ENCODE measurements around the gene SPTBN4.
"Not testable (repeated sequence)": the region's sequence is repeated elsewhere in the genome, so short reads cannot be mapped to it uniquely, and the experiment has no call there.

Gene SPTBN4

GRCh38 chr19:40553885-40554857 is 87.4 kb downstream of the SPTBN4 start:
- Mint-ChIP-seq H3K27ac (no peak overlapping the region), H3K4me3 (no peak overlapping the region), H3K27me3 (ENCODE audit: low read depth) (peaks cover 46% of the 10 kb centered on the region), H3K9me3 (no peaks in the 10 kb centered on the region), H3K4me1 (ENCODE audit: low read depth) (peaks cover 3% of the 10 kb centered on the region), H3K36me3 (ENCODE audit: low read depth) (no peaks in the 10 kb centered on the region)
- no peak for DNase-seq (ENCODE audit: low spot score)

DNA sequence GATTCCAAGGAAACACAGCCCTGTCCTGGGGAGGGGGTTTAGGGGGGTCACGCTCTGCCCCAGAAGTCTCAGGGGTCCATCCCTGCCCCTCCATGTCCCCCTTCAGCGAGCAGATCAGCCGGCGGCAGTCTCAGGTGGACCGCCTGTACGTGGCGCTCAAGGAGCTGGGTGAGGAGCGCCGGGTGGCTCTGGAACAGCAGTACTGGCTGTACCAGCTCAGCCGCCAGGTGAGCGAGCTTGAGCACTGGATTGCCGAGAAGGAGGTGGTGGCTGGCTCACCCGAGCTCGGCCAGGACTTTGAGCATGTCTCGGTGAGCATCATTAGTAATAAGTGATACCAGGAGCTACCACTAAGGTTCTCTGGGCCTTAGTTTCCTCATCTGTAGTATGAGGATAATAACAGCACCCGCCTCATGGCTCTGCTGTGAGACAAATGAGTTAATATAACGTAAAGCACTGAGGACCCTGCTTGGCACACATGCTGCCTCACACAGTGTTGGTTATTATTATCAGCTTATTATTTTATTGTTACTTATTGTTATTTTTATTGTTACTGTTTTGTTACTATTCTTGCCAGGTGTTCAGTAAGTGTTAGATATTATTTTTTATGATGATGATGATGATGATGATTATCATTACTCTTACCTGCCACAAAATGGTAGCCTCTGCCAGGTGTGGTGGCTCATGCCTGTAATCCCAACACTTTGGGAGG is 89.3 kb downstream of the SPTBN4 start:
- Mint-ChIP-seq H3K27me3 (ENCODE audit: low read depth) (peaks cover 37% of the 10 kb centered on the region), H3K4me1 (ENCODE audit: low read depth) (no peaks in the 10 kb centered on the region), H3K4me3 (no peak overlapping the region), H3K27ac (no peak overlapping the region), H3K36me3 (ENCODE audit: low read depth) (no peaks in the 10 kb centered on the region), H3K9me3 (no peaks in the 10 kb centered on the region)
- no peak for DNase-seq (ENCODE audit: low spot score)

DNA sequence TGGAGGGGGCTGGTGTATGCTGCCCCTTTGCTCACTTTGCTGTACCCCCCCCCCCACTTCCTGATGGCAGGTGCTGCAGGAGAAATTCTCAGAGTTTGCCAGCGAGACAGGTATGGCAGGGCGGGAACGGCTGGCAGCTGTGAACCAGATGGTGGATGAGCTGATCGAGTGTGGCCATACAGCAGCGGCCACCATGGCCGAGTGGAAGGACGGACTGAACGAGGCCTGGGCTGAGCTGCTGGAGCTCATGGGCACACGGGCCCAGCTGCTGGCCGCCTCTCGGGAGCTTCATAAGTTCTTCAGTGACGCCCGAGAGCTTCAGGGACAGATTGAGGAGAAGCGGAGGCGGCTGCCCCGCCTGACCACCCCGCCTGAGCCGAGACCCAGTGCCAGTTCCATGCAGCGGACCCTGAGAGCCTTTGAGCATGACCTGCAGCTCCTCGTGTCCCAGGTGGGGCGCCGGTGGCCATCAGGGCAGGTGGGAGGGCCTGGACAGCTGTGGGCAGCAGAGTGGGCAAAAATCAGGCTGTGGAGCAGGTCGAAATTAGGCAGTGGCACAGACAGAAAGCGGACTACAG is 90.2 kb downstream of the SPTBN4 start:
- Mint-ChIP-seq H3K4me3 (no peak overlapping the region), H3K27ac (no peak overlapping the region), H3K36me3 (ENCODE audit: low read depth) (no peaks in the 10 kb centered on the region), H3K4me1 (ENCODE audit: low read depth) (no peaks in the 10 kb centered on the region), H3K27me3 (ENCODE audit: low read depth) (peaks cover 38% of the 10 kb centered on the region), H3K9me3 (no peaks in the 10 kb centered on the region)
- no peak for DNase-seq (ENCODE audit: low spot score)

GRCh38 chr19:40559394-40559793 is 92.6 kb downstream of the SPTBN4 start:
- Mint-ChIP-seq H3K36me3 (ENCODE audit: low read depth) (no peaks in the 10 kb centered on the region), H3K4me1 (ENCODE audit: low read depth) (no peaks in the 10 kb centered on the region), H3K9me3 (no peaks in the 10 kb centered on the region), H3K4me3 (no peak overlapping the region), H3K27me3 (ENCODE audit: low read depth) (peaks cover 23% of the 10 kb centered on the region), H3K27ac (no peak overlapping the region)
- no peak for DNase-seq (ENCODE audit: low spot score)

DNA sequence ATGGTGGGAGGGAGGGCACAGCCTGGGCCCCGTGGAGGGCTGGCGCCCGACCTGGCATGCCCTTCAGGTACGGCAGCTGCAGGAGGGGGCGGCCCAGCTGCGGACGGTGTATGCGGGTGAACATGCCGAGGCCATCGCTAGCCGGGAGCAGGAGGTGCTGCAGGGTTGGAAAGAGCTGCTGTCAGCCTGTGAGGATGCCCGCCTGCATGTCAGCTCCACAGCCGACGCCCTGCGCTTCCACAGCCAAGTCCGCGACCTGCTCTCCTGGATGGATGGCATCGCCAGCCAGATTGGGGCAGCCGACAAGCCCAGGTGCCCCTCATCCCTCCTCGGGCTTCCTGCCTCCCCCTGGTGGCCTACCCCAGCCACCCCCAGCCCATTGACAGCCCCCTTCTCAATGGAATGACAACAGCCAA is 93.3 kb downstream of the SPTBN4 start:
- H3K27me3 Mint-ChIP-seq (ENCODE audit: low read depth): peaks cover 16% of the 10 kb centered on the region
- no peaks in the 10 kb centered on the region for H3K4me1 Mint-ChIP-seq (ENCODE audit: low read depth)
- H3K27ac Mint-ChIP-seq: no peak overlapping the region
- no peak overlapping the region for H3K4me3 Mint-ChIP-seq
- no peaks in the 10 kb centered on the region for H3K9me3 Mint-ChIP-seq
- no peaks in the 10 kb centered on the region for H3K36me3 Mint-ChIP-seq (ENCODE audit: low read depth)
- no peak for DNase-seq (ENCODE audit: low spot score)

DNA sequence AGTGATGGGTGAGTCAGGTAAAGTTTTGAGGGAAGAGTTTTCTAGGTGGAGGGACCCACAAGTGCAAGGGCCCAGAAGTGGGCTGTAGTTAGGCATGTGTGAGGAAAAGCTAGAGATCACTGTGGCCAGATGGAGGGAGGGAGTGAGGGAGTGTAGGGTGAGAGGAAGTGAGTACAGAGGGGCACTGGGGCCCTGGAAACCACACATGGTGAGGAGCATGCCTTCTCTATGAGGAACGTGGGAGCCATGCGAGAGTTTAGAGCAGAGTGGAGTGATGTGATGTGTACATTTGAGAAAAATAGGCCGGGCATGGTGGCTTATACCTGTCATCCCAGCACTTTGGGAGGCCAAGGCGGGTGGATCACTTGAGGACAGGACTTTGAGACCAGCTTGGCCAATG is 95.1 kb downstream of the SPTBN4 start:
- Mint-ChIP-seq H3K4me3 (no peak overlapping the region), H3K4me1 (ENCODE audit: low read depth) (no peaks in the 10 kb centered on the region), H3K9me3 (no peaks in the 10 kb centered on the region), H3K27ac (no peak overlapping the region), H3K36me3 (ENCODE audit: low read depth) (no peaks in the 10 kb centered on the region), H3K27me3 (ENCODE audit: low read depth) (peaks cover 17% of the 10 kb centered on the region)
- DNase-seq (ENCODE audit: low spot score): no peak

DNA sequence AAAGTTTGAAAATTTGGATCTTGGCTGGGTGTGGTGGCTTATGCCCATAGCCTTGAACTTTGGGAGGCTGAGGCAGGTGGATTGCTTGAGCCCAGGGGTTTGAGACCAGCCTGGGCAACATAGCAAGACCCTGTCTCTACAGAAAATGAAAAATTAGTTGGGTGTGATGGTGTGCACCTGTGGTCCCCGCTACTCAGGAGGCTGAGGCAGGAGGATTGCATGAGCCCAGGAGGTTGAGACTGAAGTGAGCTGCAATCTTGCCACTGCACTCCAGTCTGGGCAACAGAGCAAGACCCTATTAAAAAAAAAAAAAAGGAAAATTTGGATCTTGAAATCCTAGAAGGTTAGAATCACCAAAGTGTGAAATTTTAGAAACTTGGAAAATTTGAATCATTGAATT is 97.7 kb downstream of the SPTBN4 start:
- not testable (repeated sequence) for H3K36me3 Mint-ChIP-seq (ENCODE audit: low read depth); H3K4me1 Mint-ChIP-seq (ENCODE audit: low read depth); DNase-seq (ENCODE audit: low spot score); H3K27ac Mint-ChIP-seq; H3K4me3 Mint-ChIP-seq; H3K9me3 Mint-ChIP-seq
- peaks cover 37% of the 10 kb centered on the region for H3K27me3 Mint-ChIP-seq (ENCODE audit: low read depth)

DNA sequence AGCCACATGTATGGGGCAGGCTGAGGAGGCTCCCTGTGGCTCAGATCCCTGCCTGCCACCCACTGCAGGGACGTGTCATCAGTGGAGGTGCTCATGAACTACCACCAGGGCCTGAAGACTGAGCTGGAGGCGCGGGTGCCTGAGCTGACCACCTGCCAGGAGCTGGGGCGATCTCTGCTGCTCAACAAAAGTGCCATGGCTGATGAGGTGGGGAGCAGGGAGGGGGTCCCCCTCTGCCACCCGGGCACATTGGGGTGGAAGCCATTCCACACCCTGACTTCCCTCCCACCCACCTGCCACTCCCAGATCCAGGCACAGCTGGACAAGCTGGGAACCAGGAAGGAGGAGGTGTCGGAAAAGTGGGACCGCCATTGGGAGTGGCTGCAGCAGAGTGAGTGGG is 98.6 kb downstream of the SPTBN4 start:
- Mint-ChIP-seq H3K4me1 (ENCODE audit: low read depth) (peaks cover 6% of the 10 kb centered on the region), H3K36me3 (ENCODE audit: low read depth) (no peaks in the 10 kb centered on the region), H3K9me3 (no peaks in the 10 kb centered on the region), H3K4me3 (no peak overlapping the region), H3K27ac (no peak overlapping the region), H3K27me3 (ENCODE audit: low read depth) (peaks cover 38% of the 10 kb centered on the region)
- DNase-seq (ENCODE audit: low spot score): no peak

- peaks cover 9% of the 10 kb centered on the region for H3K4me1 Mint-ChIP-seq (ENCODE audit: low read depth)
Observed at GRCh38 chr19:40565910-40566495, 99.2 kb downstream of the SPTBN4 start.

GRCh38 chr19:40567040-40567749 is 100.4 kb downstream of the SPTBN4 start:
- Mint-ChIP-seq H3K27me3 (ENCODE audit: low read depth) (peaks cover 35% of the 10 kb centered on the region), H3K4me1 (ENCODE audit: low read depth) (peaks cover 9% of the 10 kb centered on the region), H3K9me3 (no peaks in the 10 kb centered on the region), H3K36me3 (ENCODE audit: low read depth) (no peaks in the 10 kb centered on the region), H3K4me3 (peak overlapping the region; percentile 29), H3K27ac (no peak overlapping the region)
- DNase-seq (ENCODE audit: low spot score): no peak

More at GRCh38 chr19:40565910-40566495, 99.2 kb downstream of the SPTBN4 start:
- H3K36me3 Mint-ChIP-seq (ENCODE audit: low read depth): no peaks in the 10 kb centered on the region
- H3K4me3 Mint-ChIP-seq: no peak overlapping the region
- DNase-seq (ENCODE audit: low spot score): no peak
- no peaks in the 10 kb centered on the region for H3K9me3 Mint-ChIP-seq
- H3K27me3 Mint-ChIP-seq (ENCODE audit: low read depth): peaks cover 38% of the 10 kb centered on the region
- H3K27ac Mint-ChIP-seq: no peak overlapping the region

DNA sequence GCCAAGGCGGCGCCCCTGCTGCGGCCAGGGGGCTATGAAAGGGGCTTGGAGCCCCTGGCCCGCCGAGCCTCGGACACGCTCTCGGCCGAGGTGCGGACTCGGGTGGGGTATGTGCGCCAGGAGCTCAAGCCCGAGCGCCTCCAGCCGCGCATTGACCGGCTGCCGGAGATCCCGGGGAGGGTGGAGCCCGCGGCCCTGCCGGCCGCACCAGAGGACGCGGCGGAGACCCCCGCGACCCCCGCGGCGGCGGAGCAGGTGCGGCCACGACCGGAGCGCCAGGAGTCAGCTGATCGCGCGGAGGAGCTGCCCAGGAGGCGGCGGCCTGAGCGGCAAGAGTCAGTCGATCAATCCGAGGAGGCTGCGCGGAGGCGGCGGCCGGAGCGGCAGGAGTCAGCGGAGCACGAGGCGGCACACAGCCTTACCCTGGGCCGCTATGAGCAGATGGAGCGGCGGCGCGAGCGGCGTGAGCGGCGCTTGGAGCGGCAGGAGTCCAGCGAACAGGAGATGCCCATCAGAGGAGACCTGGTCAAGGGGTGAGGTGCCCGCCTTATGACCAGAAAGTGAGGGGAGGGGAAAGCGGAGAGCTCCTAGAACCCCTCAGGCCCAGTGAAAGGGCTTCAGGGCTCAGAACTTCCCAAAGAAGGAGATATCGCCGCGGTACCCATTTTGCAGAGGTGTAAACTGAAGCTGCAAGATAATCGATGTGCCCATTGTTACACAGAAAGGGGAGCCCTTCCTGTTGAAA is 101.1 kb downstream of the SPTBN4 start:
- DNase-seq (ENCODE audit: low spot score): no peak

DNA sequence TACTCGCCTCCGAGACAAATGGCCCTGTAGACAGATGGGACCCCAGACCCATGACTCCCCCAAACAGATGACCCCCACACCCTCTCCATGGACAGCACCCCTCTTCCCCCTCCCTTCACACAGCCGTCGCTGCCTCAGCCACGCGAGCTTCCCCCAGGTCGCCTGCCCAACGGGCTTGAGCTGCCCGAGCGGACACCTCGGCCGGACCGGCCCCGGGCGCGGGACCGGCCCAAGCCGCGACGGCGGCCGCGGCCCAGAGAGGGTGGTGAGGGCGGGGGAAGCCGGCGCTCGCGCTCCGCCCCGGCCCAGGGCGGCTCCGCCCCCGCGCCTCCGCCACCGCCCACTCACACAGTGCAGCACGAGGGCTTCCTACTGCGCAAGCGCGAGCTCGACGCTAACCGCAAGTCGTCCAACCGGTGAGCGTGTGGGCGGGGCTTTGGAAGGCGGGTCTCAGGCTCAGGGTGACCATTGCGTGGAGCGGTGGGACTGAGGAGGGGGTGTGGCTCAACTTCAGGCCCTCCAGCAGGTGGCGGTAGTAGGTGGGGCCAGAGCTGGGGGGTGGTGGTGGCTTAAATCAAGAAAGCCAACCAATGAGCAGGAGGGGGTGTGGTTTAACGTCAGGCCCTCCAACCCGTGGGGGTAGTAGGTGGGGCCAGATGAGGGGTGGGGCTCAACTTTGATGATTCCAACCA is 103.7 kb downstream of the SPTBN4 start:
- no peaks in the 10 kb centered on the region for H3K36me3 Mint-ChIP-seq (ENCODE audit: low read depth)
- H3K9me3 Mint-ChIP-seq: no peaks in the 10 kb centered on the region
- peak overlapping the region; percentile 78 for H3K4me3 Mint-ChIP-seq
- peaks cover 35% of the 10 kb centered on the region for H3K27me3 Mint-ChIP-seq (ENCODE audit: low read depth)
- peaks cover 9% of the 10 kb centered on the region for H3K4me1 Mint-ChIP-seq (ENCODE audit: low read depth)
- peak overlapping the region; percentile 78 for H3K27ac Mint-ChIP-seq
- DNase-seq (ENCODE audit: low spot score): peak; percentile 97

More for the DNA sequence above, 101.1 kb downstream of the SPTBN4 start:
- peaks cover 35% of the 10 kb centered on the region for H3K27me3 Mint-ChIP-seq (ENCODE audit: low read depth)
- no peaks in the 10 kb centered on the region for H3K36me3 Mint-ChIP-seq (ENCODE audit: low read depth)
- H3K4me1 Mint-ChIP-seq (ENCODE audit: low read depth): peaks cover 9% of the 10 kb centered on the region
- no peak overlapping the region for H3K27ac Mint-ChIP-seq
- no peak overlapping the region for H3K4me3 Mint-ChIP-seq
- no peaks in the 10 kb centered on the region for H3K9me3 Mint-ChIP-seq
